Neural cell (in vitro differentiated cells): ENCODE data around the gene IL31. TPM values are rescaled to one million over a fixed set of nuclear protein-coding genes. Genes with fewer than 3 reads are reported as not detected.

ENCODE experiments used
- H2AFZ ChIP-seq: fragments of 200-600, 300-800 bp; sonication (generic), shearing (Covaris generic); 2 replicates; pipeline ENCODE4 v1.6.0; 2014; ENCODE audit warnings: low read depth, mild to moderate bottlenecking, antibody characterized with exemption, low read length, moderate library complexity
- H3F3A ChIP-seq: fragments of 200-600 bp; shearing (Covaris generic); 2 replicates; pipeline ENCODE4 v1.6.1; 2016; ENCODE audit warnings: mild to moderate bottlenecking, moderate library complexity, mixed read lengths, antibody characterized with exemption, low read length; ENCODE audit not compliant: insufficient read depth, poor library complexity, severe bottlenecking
- H3K27ac ChIP-seq: fragments of 200-600, 300-800 bp; sonication (generic), shearing (Covaris generic); 2 replicates; pipeline ENCODE4 v1.5.1; 2014; ENCODE audit warnings: mild to moderate bottlenecking, low read length, moderate library complexity
- H3K27me3 ChIP-seq: fragments of 300-800, 200-600 bp; sonication (generic), shearing (Covaris generic); 2 replicates; pipeline ENCODE4 v1.6.0; 2014; ENCODE audit warnings: mild to moderate bottlenecking, low read depth, low read length, moderate library complexity; ENCODE audit not compliant: insufficient read depth
- H3K36me3 ChIP-seq: fragments of 300-800, 200-600 bp; sonication (generic), shearing (Covaris generic); 2 replicates; pipeline ENCODE4 v1.5.1; 2014; ENCODE audit warnings: mild to moderate bottlenecking, antibody characterized with exemption, low read length, moderate library complexity; ENCODE audit not compliant: insufficient read depth
- H3K4me2 ChIP-seq: fragments of 300-800, 200-600 bp; sonication (generic), shearing (Covaris generic); 2 replicates; pipeline ENCODE4 v1.6.0; 2014; ENCODE audit warnings: mild to moderate bottlenecking, low read length
- H3K4me3 ChIP-seq: fragments of 300-800, 200-600 bp; sonication (generic), shearing (Covaris generic); 2 replicates; pipeline ENCODE4 v1.5.1; 2014; ENCODE audit warnings: mild to moderate bottlenecking, low read length, moderate library complexity
- H3K79me2 ChIP-seq: fragments of 200-600 bp; shearing (Covaris generic); replicated peaks from 2 replicates; pipeline ENCODE4 v1.6.0; 2014; ENCODE audit warnings: mild to moderate bottlenecking, low read length, moderate library complexity; ENCODE audit not compliant: insufficient read depth
- H3K9ac ChIP-seq: fragments of 300-800, 200-600 bp; sonication (generic), shearing (Covaris generic); 2 replicates; pipeline ENCODE4 v1.6.1; 2016; ENCODE audit warnings: mild to moderate bottlenecking, low read length, mixed read lengths
- H3K9me2 ChIP-seq: fragments of 200-600 bp; shearing (Covaris generic); 2 replicates; pipeline ENCODE4 v1.6.1; 2016; ENCODE audit warnings: mild to moderate bottlenecking, low read length, mixed read lengths; ENCODE audit not compliant: insufficient read depth
- H3K9me3 ChIP-seq: fragments of 200-600, 300-800 bp; sonication (generic), shearing (Covaris generic); 2 replicates; pipeline ENCODE4 v1.6.1; 2016; ENCODE audit warnings: mild to moderate bottlenecking, mixed run types, low read length, moderate library complexity, mixed read lengths
- H4K20me1 ChIP-seq: fragments of 200-600 bp; shearing (Covaris generic); 2 replicates; pipeline ENCODE4 v1.6.1; 2016; ENCODE audit warnings: mild to moderate bottlenecking, mixed run types; ENCODE audit not compliant: insufficient read depth
- CTCF ChIP-seq: fragments of 450-650 bp; IDR thresholded peaks from 2 replicates; pipeline ENCODE4 v1.5.1; 2014; ENCODE audit warnings: antibody characterized with exemption, mild to moderate bottlenecking, moderate library complexity; ENCODE audit not compliant: poor library complexity, severe bottlenecking
- EP300 ChIP-seq: fragments of 450-650 bp; conservative IDR thresholded peaks from 2 replicates; pipeline ENCODE4 v1.6.1; 2014; ENCODE audit warnings: antibody characterized with exemption, mild to moderate bottlenecking, moderate library complexity; ENCODE audit not compliant: poor library complexity, severe bottlenecking
- EZH2 ChIP-seq: fragments of 200-600, 300-800 bp; shearing (Covaris generic), sonication (generic); IDR thresholded peaks from 2 replicates; pipeline ENCODE4 v1.6.1; 2014; ENCODE audit warnings: antibody characterized with exemption, low read length, borderline replicate concordance, mild to moderate bottlenecking; ENCODE audit not compliant: insufficient read depth, poor library complexity, severe bottlenecking
- MXI1 ChIP-seq: fragments of 450-650 bp; conservative IDR thresholded peaks from 2 replicates; pipeline ENCODE4 v1.6.1; 2014; ENCODE audit warnings: antibody characterized with exemption, mild to moderate bottlenecking; ENCODE audit not compliant: poor library complexity, severe bottlenecking
- POLR2AphosphoS5 ChIP-seq: IDR thresholded peaks from 2 replicates; pipeline ENCODE4 v1.6.1; 2012
- RAD21 ChIP-seq: fragments of 450-650 bp; conservative IDR thresholded peaks from 2 replicates; pipeline ENCODE4 v1.6.1; 2014; ENCODE audit warnings: antibody characterized with exemption, mild to moderate bottlenecking, moderate library complexity
- SMC3 ChIP-seq: fragments of 450-650 bp; conservative IDR thresholded peaks from 2 replicates; pipeline ENCODE4 v1.6.1; 2014; ENCODE audit warnings: antibody characterized with exemption, mild to moderate bottlenecking, moderate library complexity; ENCODE audit not compliant: poor library complexity
- TAF1 ChIP-seq: IDR thresholded peaks from 2 replicates; pipeline ENCODE4 v1.6.1; 2012; ENCODE audit warnings: low read depth
- polyA plus RNA-seq: library from polyadenylated mRNA; depleted of rRNA; stranded (reverse); fragments of >200 nt; gene quantifications from 2 replicates; pipeline ENCODE4 v1.2.3, GENCODE V29; 2014
- TF ChIP-seq, protein P1 (sequence below): IDR thresholded peaks from 2 replicates; pipeline ENCODE4 v1.6.1; 2012; ENCODE audit warnings: borderline replicate concordance

Gene IL31
- polyA plus RNA-seq, 1 donor from 2014 or later = not detected

DNA sequence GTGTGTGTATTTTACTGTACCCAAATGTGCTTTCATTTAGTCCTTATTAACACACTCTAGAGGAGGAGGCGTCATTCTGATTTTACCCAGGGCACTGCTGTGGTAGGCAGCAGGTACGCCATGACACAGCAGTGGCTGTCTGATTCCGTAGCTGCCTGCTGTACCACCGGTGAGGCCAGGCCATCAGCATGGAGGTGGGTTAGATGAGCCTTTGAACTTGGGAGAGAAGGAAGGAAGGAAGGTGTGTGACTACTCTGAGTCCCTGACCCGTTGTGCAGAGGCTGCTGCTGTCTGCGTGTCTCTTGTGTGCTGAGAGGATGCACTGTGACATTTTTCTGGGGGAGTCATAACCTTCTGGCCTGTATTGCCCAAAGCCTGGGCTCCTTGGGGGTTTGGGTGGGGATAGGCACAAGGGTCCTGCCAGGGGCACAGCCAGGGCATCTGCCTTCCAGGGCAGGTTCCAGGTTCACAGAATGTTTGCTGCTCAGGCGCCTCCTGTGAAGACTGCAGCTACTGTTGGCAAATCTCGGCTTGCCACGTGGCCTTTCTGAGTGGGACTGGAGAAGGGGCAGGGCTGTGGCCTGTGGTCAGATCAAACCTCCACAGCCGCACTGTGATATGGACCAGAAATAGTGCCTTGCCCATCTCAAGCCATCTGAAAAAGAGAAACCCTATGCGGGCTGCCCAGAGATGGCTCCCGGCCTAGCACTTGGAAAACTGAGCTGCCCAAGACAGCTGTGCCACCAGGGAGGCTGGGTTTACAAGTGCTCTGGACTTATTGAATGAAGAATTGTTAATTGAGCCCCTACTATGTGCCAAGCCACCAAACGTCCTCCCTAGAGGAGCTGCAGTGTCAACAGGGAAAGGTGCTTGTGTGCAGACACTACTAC lies 48.3 kb downstream of the IL31 start:
- H3K36me3 ChIP-seq = no peaks in the 10 kb centered on the region
- no peaks in the 10 kb centered on the region for H3K27me3 ChIP-seq
- H3K9ac ChIP-seq = no peak overlapping the region
- H3K79me2 ChIP-seq = no peaks in the 10 kb centered on the region
- no peak overlapping the region for H3K4me2 ChIP-seq
- H4K20me1 ChIP-seq = no peaks in the 10 kb centered on the region
- no peaks in the 10 kb centered on the region for H3K9me2 ChIP-seq
- H3K9me3 ChIP-seq = no peaks in the 10 kb centered on the region
- no peaks in the 10 kb centered on the region for H3F3A ChIP-seq
- H3K27ac ChIP-seq = no peak overlapping the region
- TF ChIP-seq CTCF (no peak), POLR2AphosphoS5 (no peak), SMC3 (no peak), TAF1 (no peak), EP300 (no peak), MXI1 (no peak), RAD21 (no peak), EZH2 (no peak)
- TF ChIP-seq, protein P1, sequence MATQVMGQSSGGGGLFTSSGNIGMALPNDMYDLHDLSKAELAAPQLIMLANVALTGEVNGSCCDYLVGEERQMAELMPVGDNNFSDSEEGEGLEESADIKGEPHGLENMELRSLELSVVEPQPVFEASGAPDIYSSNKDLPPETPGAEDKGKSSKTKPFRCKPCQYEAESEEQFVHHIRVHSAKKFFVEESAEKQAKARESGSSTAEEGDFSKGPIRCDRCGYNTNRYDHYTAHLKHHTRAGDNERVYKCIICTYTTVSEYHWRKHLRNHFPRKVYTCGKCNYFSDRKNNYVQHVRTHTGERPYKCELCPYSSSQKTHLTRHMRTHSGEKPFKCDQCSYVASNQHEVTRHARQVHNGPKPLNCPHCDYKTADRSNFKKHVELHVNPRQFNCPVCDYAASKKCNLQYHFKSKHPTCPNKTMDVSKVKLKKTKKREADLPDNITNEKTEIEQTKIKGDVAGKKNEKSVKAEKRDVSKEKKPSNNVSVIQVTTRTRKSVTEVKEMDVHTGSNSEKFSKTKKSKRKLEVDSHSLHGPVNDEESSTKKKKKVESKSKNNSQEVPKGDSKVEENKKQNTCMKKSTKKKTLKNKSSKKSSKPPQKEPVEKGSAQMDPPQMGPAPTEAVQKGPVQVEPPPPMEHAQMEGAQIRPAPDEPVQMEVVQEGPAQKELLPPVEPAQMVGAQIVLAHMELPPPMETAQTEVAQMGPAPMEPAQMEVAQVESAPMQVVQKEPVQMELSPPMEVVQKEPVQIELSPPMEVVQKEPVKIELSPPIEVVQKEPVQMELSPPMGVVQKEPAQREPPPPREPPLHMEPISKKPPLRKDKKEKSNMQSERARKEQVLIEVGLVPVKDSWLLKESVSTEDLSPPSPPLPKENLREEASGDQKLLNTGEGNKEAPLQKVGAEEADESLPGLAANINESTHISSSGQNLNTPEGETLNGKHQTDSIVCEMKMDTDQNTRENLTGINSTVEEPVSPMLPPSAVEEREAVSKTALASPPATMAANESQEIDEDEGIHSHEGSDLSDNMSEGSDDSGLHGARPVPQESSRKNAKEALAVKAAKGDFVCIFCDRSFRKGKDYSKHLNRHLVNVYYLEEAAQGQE = no peak
- H2AFZ ChIP-seq = no peak overlapping the region
- H3K4me3 ChIP-seq = no peak overlapping the region

DNA sequence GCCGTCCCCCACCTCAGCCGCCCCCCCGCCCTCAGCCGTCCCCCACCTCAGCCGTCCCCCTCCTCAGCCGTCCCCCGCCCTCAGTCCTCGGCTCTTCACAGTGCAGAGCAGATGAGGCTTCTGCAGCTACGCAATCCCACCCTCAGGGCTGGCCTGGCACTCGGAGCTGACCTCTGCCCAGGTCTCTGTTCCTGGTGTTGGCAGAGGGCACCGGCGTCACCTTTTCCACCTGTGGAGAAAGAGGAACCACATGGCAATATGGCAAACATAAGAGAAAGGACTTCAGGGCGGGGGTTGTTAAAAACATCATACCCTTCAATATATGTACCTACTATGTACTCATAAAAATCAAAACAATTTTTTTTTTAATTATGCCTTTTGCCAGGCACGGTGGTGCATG lies 49.7 kb downstream of the IL31 start:
- Histone ChIP-seq H4K20me1 (no peaks in the 10 kb centered on the region), H3K79me2 (no peaks in the 10 kb centered on the region), H3K9me3 (no peaks in the 10 kb centered on the region), H3K27me3 (no peaks in the 10 kb centered on the region), H3K4me3 (no peak overlapping the region), H3K27ac (no peak overlapping the region), H2AFZ (no peak overlapping the region), H3K4me2 (no peak overlapping the region), H3F3A (no peaks in the 10 kb centered on the region), H3K9me2 (no peaks in the 10 kb centered on the region), H3K9ac (no peak overlapping the region), H3K36me3 (no peaks in the 10 kb centered on the region)
- TF ChIP-seq RAD21 (no peak), EP300 (no peak), MXI1 (no peak), SMC3 (no peak), CTCF (no peak), POLR2AphosphoS5 (no peak), TAF1 (no peak), EZH2 (no peak)
- TF ChIP-seq, protein P1 = no peak
